GM12865 (cell line): Measurements from ENCODE around the gene IGFN1.

Experiments used
- DNase-seq: peaks from one replicate; pipeline ENCODE4 v3.0.0; 2010; ENCODE audit warnings: low read depth
- H3K4me3 ChIP-seq: 2 replicates; pipeline ENCODE4 v1.5.1; 2011; ENCODE audit warnings: mild to moderate bottlenecking, low read depth, low read length, control low read depth
- CTCF ChIP-seq: IDR thresholded peaks from 2 replicates; pipeline ENCODE4 v1.5.1; 2011; ENCODE audit warnings: low read length, control low read depth, low read depth, inconsistent platforms; ENCODE audit not compliant: insufficient read depth; ENCODE audit errors: missing control alignments

Gene IGFN1

GRCh38 chr1:201212056-201212455 lies 21.4 kb downstream of the IGFN1 start:
- H3K4me3 ChIP-seq = no peak overlapping the region
- TF ChIP-seq CTCF = no peak
- no peak for DNase-seq

DNA sequence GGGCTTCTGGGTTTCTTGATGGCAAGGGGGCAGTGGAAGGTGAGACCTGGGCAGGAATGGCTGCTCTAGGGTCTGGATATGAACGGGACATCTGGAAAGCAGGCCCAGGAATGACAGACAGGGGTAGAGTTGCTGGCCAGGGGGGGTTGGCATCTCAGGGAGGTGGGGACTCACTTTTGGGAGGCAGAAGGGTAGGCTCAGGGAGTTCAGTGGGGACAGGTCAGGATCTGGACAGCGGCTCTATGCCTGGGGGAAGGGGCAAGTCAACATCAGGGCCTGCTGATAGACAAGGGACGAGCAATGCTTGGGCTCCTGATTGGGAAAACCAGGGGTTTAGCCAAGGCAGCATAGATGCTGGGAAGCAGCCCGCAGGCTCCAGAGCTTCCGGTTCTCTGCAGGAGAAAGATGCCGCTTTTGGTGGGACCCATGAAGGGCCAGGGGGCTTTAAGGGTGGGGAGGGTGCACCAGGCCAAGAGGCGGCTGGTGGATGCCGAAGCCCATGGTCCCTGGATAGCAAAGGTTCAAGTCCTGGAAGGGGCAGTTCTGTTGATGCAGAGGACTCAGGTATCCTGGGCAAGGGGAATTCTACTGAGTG lies 21.9 kb downstream of the IGFN1 start:
- TF ChIP-seq CTCF = no peak
- no peak for DNase-seq
- H3K4me3 ChIP-seq = no peak overlapping the region

DNA sequence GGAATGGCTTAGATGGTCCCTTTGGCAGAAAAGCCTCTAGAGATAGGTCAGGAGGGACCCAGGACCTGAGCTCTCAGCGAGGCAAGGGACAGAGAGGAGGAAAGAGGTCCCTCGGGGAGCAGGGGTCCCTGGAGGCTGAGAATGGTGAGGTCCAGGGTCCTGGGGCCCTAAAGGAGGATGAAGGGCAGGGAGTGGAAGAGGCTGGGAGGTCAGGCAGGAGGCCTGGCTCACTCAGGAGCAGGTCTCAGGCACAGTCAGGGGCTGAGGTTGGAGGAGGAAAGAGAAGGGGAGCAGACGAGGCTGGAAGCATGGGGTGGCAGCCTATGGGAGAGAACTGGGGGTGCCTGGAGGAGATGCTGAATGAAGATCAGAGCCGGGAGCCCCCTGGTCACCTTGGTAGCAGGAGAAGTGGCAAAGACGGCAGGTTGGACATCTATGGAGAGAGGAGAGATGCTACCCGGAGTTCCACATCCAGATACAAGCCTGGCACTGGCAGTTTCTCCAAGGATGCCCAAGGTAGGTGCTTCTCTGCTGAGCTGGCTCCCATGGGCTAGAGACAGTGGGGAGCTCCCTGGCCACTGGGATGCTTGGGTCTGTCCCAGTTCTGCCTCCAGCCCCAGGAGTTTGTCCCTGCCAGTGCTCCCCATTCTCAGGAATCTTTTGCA lies 22.6 kb downstream of the IGFN1 start:
- DNase-seq = no peak

DNA sequence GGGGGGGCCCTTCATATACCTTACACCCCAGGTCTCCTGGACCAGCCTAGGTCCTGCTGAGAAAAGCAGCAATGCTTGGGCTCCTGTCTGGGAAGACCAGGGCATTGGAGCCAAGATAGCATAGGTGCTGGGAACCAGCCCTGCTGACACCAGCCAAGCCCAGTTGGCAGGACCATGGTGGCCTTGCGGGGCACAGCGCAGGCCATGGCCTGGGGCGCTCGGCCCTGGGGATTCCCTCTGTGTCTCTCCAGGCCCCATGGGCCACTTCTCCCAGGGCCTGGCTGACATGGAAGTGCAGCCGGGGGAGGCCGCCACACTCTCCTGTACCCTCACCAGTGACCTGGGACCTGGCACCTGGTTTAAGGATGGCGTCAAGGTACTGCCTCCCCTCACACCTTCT lies 23.3 kb downstream of the IGFN1 start:
- no peak for TF ChIP-seq CTCF
- no peak for DNase-seq
- no peak overlapping the region for H3K4me3 ChIP-seq

More for the DNA sequence above, 22.6 kb downstream of the IGFN1 start:
- TF ChIP-seq CTCF = no peak
- H3K4me3 ChIP-seq = no peak overlapping the region

GRCh38 chr1:201214461-201214860 lies 23.8 kb downstream of the IGFN1 start:
- H3K4me3 ChIP-seq = no peak overlapping the region
- peak; percentile 3 for TF ChIP-seq CTCF
- no peak for DNase-seq

GRCh38 chr1:201214886-201215285 lies 24.3 kb downstream of the IGFN1 start:
- no peak for DNase-seq
- no peak overlapping the region for H3K4me3 ChIP-seq
- TF ChIP-seq CTCF = no peak

- H3K4me3 ChIP-seq = no peak overlapping the region
- DNase-seq = no peak
- TF ChIP-seq CTCF = no peak
These were observed 25.1 kb downstream of the IGFN1 start for GRCh38 chr1:201215531-201216357.
